ENCODE results near the gene ZNF383.

- TF ChIP-seq CTCF (conservative IDR thresholded peaks at IDR 0.05) (no peak), ZFX (IDR thresholded peaks at IDR 0.05) (no peak)
Measured at GRCh38 chr19:37243206-37243632, 25.2 kb downstream of the ZNF383 start.
